ENCODE data around the gene CFAP65.

Gene CFAP65

DNA sequence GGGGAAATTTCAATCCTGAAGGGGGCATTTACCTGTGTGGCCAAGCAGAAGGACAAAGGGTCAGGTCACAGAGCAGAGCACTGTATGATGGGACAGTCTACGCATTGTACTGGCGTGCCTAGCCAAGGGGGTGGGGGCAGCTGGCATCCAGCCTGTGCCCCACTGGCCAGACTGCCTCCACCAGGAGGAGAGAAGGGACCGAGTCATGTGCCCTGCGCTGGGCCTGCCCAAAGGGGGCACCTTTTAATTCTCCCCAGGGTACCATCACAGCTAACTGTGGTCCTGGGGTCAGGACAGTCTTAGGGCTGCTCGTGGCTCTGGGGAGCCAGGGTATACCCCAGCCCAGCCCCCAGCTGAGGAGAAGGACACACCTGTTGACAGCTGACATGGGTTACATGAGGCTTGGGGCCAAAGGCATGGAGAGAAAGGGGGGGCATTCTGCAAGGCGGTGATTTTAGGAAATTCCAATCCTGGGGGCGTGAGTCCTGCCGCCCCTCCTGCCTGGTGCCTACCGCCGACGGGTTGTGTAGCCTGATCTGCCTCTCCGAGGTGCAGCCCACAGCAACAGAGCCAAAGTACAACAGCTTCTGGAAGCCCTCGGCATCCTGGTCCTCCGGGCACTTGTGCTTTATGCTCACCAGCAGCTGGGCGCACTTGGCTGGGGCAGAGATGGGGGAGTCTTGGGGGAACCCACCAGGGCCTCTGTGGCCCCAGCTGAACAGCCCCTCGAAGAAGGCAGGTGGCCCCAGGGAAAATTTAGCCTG lies 11.0 kb downstream of the CFAP65 start:
- DNase-seq: no peak

DNA sequence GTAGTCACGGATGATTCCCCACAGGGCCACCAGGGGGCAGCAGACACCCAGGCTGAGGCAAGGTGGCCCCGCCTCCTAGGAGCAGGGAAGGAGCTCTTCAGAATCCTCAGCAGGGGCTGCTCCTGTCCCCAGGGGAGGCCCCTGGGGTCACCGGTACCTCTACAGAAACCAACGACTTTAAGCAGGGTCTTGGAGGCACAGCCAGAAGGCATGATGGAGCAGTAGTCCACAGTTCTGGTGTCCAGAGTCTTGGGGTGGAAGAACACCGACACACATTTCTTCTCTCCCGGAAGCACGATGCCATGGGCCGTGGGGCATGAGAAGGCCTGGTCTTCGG lies 11.5 kb downstream of the CFAP65 start:
- peak; percentile 72 for DNase-seq

DNA sequence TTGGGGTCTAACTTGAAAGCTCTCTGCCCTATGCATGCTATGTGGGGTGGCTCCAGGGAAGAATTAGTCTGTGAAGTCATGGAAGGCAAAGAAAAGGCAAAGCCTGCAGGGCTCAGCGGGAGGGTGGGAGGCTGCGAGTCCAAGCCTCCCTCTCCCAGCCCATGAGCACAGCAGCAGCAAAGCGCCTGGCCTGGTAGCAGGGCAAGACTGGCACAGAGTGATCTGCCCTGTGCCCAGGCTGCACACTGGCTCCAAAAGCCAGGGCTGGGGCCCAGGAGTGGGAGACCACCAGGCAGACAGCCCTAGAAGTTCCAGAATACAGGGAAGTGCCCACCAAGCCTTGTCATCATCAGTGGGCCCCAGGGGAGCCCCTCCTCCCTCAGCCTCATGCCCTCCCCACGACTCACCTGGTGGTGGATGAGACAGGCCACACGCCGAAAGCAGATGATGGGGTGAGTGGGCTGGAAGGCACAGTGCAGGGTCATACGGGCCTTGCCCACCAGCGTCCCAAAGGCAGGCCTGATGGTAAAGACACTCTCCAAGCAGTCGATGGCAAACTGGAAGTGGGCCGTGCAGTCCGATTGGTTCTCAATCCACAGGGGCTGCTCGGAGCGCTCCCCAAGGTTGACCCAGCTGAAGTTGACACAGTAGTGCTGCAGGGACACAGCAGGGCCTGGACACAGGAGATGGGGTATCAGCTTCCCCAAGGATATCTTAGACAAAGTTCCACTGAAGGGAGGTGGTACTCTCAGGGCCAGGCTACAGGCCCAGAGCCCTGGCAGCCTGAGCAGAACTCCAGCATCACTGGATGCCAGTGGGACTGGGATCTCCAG lies 12.1 kb downstream of the CFAP65 start:
- no peak for DNase-seq

DNA sequence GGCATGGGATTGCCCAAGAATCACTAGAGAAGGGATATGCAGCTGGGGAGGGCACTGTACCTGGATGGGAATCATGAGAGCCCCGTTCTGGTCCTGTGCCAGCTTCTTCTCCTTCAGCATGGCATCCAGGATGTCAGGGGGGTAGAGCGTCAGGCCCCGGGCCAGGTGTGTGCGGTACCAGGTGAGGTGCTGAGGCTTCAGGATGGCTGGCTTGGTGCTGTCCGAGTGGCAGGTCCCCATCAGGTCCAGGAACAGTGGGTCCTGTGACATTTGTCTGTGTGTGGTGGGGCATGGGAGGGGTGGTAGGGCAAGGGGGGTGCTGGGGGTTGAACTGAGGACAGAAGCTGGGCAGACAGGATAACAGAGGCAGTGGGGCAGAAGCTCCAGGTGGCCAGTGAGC lies 13.2 kb downstream of the CFAP65 start:
- no peak for DNase-seq

GRCh38 chr2:219027511-219028055 lies 13.7 kb downstream of the CFAP65 start:
- no peak for DNase-seq

- DNase-seq: no peak
These were observed 14.4 kb downstream of the CFAP65 start for GRCh38 chr2:219026946-219027345.

- no peak for DNase-seq
These were observed 15.4 kb downstream of the CFAP65 start for GRCh38 chr2:219025637-219026585.

DNA sequence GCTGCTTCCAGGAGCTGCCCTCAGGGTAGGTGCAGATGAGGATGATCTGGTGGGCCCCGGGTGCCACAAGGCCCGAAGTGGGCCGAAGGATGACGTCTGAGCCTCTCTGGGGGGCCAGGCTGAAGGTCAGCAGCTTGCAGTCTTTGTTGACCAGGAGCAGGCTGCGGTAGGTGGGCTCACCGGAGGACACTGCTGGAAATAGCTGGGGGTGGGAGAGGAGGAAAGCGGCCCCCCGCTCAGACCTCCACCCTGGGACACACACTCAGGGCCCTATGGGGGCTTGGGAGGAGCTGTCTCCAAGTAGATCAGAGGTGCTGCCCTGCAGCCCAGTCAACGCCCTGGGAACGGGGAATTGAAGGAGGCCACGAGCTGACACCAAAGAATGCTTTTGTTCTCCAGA lies 17.3 kb downstream of the CFAP65 start:
- DNase-seq: no peak

DNA sequence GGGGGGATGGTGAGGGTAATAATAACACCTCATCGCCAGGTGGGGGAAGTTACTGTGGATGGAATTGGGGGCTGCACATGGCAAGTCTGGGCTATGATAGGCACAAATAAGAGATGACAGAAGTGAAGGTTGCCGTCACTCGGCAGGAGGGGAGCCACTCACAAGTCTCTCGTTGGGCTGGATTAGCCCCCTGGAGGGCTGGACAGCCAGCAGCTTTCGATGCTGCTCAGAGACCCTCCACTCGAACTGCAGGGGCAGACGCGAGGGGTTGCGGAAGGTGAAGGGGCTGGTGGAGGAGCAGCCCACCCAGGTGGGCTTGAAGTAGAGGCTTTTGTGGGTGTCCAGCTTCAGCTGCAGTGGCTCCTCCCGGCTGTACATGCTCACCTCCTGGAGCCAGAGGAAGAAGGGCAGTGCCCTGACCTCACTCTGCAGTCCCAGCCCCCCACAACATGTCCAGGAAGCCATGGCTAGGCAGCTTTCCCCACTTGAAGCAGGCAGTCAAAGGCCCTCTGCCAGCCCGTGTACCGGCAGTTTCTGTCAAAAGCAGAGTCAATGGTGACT lies 18.2 kb downstream of the CFAP65 start:
- no peak for DNase-seq

GRCh38 chr2:219022616-219023015 lies 18.7 kb downstream of the CFAP65 start:
- DNase-seq: no peak

GRCh38 chr2:219022041-219022440 lies 19.3 kb downstream of the CFAP65 start:
- no peak for DNase-seq

DNA sequence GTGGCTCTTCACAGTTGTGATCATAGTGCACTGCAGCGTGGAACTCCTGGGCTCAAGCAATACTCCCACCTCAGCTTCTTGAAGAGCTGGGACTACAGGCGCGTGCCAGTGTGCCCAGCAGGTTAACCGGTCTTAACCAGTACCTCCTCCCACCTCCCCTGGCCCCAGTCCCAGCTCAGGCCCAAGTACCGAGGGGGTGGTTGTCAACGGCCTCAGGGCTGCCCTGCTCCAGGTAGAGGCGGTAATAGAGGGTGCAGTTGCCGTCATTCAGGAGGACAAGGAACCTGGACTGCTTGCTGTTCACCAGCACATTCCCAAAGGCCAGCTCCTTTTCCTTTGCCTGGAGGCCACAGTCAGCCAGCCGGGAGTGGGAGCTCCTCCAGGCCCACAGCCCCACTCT lies 19.7 kb downstream of the CFAP65 start:
- DNase-seq: no peak

DNA sequence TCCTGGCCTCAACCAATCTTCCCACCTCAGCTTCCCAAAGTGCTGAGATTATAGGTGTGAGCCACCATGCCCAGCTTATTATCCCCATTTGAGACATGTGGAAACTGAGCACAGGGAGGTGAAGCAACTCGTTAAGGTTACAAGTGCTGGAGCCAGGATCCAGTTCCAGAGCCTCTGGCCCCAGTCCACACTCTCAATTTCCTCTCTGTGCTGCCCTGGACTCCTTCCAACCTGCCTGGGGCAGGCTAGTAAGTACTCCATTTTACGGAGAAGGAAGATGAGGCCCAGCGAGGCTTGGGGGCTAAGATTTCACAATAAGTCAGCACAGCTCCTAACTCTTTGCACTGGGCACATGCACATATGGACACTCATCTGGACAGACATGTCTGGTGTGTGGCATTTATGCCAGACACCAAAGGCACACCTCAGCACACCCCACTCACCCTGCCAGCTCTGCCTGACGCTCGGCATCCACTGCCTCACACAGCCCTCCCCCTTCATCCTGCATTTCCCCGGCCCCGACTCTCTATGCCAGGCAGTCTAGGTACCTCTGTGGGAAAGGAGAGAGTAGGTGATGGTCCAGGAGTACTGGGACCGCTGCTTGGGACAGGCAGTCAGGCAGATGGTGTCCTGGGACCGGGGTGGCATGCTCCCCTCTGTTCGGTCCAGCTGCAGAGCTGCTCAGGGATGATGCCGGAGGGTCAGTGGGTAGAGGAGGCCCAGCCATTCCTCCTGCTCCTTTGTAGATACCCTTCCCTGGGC lies 20.5 kb downstream of the CFAP65 start:
- DNase-seq: no peak

DNA sequence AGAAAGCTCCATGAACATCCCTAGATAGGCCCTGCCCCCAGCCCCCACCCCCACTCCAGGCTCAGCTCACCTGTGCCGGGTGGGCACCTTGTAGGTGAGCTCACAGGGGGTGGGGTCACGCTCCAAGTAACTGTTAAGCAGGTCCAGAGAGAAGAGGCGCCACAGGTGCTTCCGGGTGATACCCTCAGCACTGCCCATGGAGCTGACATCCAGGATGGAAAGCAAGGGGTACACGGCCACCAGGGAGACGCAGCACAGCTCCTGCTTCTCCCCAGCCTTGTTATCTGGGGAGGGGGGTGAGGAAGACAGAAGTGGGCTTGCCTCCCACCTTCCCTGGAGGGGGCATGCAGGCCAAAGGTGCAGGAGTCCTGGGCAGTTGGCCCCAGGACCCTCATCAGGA lies 21.9 kb downstream of the CFAP65 start:
- no peak for DNase-seq

DNA sequence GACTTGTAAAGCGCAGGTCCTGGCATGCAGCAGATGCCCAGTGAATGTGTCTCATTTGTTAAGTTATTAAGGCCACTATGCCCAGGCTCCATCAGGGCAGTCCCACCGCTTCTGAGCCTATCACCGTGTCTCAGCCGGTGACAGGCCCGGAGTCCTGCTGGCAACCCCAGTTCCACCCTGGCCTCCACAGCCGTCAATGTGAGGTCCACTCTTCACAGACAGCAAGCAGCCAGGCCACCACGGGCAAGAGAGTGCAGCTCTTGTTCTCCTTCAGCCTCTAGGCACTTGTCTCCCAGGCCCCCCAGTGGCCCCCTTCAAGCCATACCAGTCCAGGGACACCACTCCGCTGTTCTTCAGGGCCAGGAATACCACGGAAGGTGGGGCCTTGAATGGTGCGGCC lies 22.6 kb downstream of the CFAP65 start:
- DNase-seq: no peak

GRCh38 chr2:219018286-219018685 lies 23.0 kb downstream of the CFAP65 start:
- DNase-seq: no peak

DNA sequence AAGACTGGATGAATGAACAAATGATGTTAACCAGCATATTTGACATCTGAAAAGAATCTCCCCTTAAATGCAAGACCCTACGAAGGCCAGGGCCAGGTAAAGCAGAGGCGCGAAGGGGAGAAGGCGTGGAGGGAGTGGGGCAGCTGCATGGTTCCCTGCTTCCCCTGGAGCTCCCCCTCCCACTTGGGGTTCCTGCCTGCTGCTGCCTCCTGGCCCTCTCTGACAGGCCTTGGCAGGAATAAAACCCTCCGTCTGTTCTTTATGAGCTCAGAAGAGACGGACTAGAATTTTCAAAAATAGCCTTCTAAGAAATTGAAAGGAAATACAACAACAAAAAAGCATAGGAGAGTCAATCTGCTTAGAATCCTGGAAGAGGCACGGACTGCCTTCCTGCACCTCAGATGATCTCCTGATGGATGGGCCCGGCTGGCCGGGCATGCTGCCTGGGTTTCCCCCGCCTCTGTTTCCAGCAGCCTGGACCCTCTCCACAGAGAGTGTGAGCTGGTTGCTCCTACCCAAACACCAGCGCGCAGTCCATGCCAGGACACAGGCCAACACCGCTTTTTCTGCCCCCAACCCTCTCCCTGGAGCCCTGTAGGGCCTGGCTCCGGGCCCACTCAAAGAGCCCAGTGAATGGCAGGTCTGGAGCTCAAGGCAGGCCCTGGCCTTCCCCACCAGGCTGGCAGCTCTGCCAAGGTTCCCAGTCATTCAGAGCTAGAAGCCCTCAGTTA lies 23.9 kb downstream of the CFAP65 start:
- DNase-seq: no peak

GRCh38 chr2:219016721-219017120 lies 24.6 kb downstream of the CFAP65 start:
- DNase-seq: no peak

- DNase-seq: no peak
These were observed 30.4 kb downstream of the CFAP65 start for GRCh38 chr2:219010873-219011272.

DNA sequence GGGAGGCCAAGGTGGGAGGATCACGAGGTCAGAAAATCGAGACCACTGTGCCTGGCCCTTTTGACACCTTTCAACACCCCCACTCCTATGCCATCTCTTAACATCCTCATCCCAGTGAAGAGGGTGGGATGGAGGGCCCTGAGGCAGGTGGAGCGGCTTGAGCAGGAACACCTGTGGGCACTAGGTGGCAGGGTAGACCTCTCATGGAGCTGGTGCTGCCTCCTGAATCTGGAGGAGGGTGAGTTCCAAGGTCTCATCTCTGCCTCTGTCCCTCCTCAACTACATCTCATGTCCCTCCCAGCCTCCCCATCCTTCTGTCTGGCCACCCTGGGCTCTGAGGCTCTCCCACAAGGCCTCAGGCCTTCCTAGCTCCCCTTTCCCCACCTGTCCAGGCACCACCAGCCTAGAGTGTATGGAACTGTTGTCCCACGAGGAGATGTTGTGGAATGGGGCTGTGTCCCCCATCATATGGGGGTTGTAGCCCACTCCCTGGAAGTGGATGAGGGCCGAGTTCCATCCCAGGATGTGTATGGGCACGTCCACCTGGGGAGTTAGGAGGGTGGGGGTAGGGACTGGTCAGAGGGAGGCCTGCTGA lies 31.1 kb downstream of the CFAP65 start:
- peak; percentile 50 for DNase-seq

DNA sequence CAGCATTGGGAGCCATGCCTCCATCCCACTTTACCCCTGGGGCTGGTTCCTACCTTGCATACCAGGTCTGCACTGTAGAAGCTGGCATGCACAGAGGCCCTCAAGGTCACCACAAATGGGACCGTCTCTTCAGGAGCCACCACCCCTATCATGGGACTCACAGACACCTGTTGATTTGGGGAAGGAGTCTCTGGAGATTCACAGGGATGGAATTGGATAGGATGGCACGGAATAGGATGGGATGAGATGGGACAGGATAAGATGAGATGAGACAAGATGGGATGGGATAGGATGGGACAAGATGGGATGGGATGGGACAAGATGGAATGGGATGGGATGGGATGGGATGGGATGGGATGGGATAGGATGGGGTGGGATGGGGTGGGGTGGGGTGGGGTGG lies 32.0 kb downstream of the CFAP65 start:
- DNase-seq: no peak

All from RPMI8226 (cell line).